HEK293T (cell line): ENCODE data around the gene SLC1A5.

ENCODE experiments used
- CTCF ChIA-PET: fragments of 350-600 bp; formaldehyde crosslinking; extraction: SDS; loops from one replicate; lab custom pipeline; 2021; ENCODE audit warnings: antibody characterized with exemption, inconsistent platforms; lab: Yijun Ruan, JAX
- POLR2A ChIA-PET: fragments of 350-600 bp; formaldehyde crosslinking; extraction: SDS; loops from one replicate; lab custom pipeline; 2020; ENCODE audit warnings: antibody characterized with exemption, inconsistent platforms; lab: Yijun Ruan, JAX
- DNase-seq: peaks from one replicate; pipeline ENCODE4 v3.0.0; 2012; ENCODE audit warnings: mixed read lengths; ENCODE audit errors: extremely low spot score
- ARNT ChIP-seq: fragments of 450-650 bp; IDR thresholded peaks from 2 replicates; pipeline ENCODE4 v1.6.1; 2017; ENCODE audit warnings: mild to moderate bottlenecking
- BHLHE40 ChIP-seq: fragments of 450-650 bp; IDR thresholded peaks from 2 replicates; pipeline ENCODE4 v1.6.1; 2016; ENCODE audit warnings: mild to moderate bottlenecking, moderate library complexity, borderline replicate concordance
- CTBP1 ChIP-seq: fragments of 450-650 bp; IDR thresholded peaks from 2 replicates; pipeline ENCODE4 v1.6.1; 2016; ENCODE audit warnings: borderline replicate concordance
- ELF4 ChIP-seq: fragments of 450-650 bp; IDR thresholded peaks from 2 replicates; pipeline ENCODE4 v1.6.1; 2017; ENCODE audit warnings: antibody characterized with exemption
- FOXA1 ChIP-seq: fragments of 450-650 bp; IDR thresholded peaks from 2 replicates; pipeline ENCODE4 v1.6.1; 2016; ENCODE audit warnings: mild to moderate bottlenecking
- FOXK2 ChIP-seq: fragments of 450-650 bp; IDR thresholded peaks from 2 replicates; pipeline ENCODE4 v1.6.1; 2016; ENCODE audit warnings: mild to moderate bottlenecking
- FOXM1 ChIP-seq: fragments of 450-650 bp; IDR thresholded peaks from 2 replicates; pipeline ENCODE4 v1.6.1; 2017; ENCODE audit warnings: mild to moderate bottlenecking, borderline replicate concordance
- HDGF ChIP-seq: fragments of 450-650 bp; IDR thresholded peaks from 2 replicates; pipeline ENCODE4 v1.6.1; 2017; ENCODE audit warnings: antibody characterized with exemption, borderline replicate concordance
- L3MBTL2 ChIP-seq: fragments of 450-650 bp; conservative IDR thresholded peaks from 2 replicates; pipeline ENCODE4 v1.6.1; 2016; ENCODE audit warnings: mild to moderate bottlenecking
- LEF1 ChIP-seq: fragments of 450-650 bp; IDR thresholded peaks from 2 replicates; pipeline ENCODE4 v1.6.1; 2017; ENCODE audit warnings: mild to moderate bottlenecking, borderline replicate concordance
- NFRKB ChIP-seq: fragments of 450-650 bp; IDR thresholded peaks from 2 replicates; pipeline ENCODE4 v1.6.1; 2016; ENCODE audit warnings: mild to moderate bottlenecking, moderate library complexity
- SP1 ChIP-seq: fragments of 450-650 bp; IDR thresholded peaks from 2 replicates; pipeline ENCODE4 v1.6.1; 2017
- SUZ12 ChIP-seq: fragments of 450-650 bp; IDR thresholded peaks from 2 replicates; pipeline ENCODE4 v1.6.1; 2016; ENCODE audit warnings: mild to moderate bottlenecking
- TARDBP ChIP-seq: fragments of 450-650 bp; IDR thresholded peaks from 2 replicates; pipeline ENCODE4 v1.6.1; 2016
- ZNF384 ChIP-seq: fragments of 450-650 bp; IDR thresholded peaks from 2 replicates; pipeline ENCODE4 v1.6.1; 2016
- TF ChIP-seq, protein P1 (sequence below): fragments of 450-650 bp; IDR thresholded peaks from 2 replicates; pipeline ENCODE4 v1.6.1; 2016

The SLC1A5 gene

DNA sequence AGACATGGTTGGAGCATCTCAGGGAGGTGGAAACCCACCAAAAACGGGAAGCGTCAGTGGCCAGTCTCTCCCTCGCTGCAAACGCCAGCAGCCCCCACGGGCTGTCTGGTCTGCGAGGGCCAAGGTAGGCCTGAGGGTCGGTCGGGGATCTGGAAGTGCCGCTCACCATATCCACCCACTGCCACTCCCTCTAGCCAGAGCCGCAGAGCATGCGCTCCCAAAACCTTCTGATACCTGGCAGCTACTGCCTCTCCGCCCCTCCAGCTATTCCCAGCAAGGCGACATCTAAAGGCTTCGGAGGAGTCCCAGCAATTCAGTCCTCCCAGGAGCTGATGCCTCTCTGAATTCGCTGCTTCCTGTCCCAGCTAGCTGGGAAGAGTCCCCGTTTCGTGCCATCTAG, 46.9 kb downstream of the SLC1A5 start:
- DNase-seq: no peak
- ChIA-PET CTCF (interaction anchor here (0.7 to 2.9 kb wide), 2 partner anchors 12 to 13 kb away, joined by 3 to 9 read pairs; no protein-coding TSS in a partner anchor), POLR2A (interaction anchor here (1.2 to 1.4 kb wide), 2 partner anchors 47 to 141 kb away, joined by 3 to 4 read pairs; partner anchors contain the start of gene SLC1A5)
- TF ChIP-seq SUZ12 (no peak), ARNT (no peak), L3MBTL2 (no peak), LEF1 (no peak), CTBP1 (no peak), ELF4 (no peak), ZNF384 (no peak), FOXK2 (no peak), TARDBP (no peak), BHLHE40 (no peak), HDGF (no peak), FOXA1 (no peak)
- TF ChIP-seq, protein P1, sequence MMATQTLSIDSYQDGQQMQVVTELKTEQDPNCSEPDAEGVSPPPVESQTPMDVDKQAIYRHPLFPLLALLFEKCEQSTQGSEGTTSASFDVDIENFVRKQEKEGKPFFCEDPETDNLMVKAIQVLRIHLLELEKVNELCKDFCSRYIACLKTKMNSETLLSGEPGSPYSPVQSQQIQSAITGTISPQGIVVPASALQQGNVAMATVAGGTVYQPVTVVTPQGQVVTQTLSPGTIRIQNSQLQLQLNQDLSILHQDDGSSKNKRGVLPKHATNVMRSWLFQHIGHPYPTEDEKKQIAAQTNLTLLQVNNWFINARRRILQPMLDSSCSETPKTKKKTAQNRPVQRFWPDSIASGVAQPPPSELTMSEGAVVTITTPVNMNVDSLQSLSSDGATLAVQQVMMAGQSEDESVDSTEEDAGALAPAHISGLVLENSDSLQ: no peak

DNA sequence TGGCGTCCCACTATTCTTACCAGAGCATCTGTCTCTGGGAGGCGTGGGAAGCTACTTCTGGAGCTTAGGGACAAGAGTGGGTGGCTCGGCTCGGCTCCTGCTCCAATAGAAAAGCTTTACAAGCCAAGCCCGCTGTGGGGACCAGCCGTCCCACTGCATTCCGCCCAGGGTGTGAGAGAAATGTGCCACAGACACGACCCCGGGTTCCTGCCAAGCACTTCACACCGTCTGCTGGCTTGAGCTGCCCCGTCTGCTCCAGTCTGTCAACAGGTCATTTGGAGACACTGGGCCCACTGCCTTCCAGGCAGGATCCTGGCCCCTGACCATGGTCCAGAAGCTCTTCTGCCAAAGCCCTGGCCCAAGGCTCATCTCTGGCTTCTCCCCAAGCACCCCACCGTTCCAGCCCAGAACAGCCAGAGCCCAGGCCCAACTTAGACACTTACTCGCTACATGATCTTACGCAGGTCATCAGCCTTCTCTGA, 49.1 kb downstream of the SLC1A5 start:
- POLR2A ChIA-PET: no interaction called here
- no peak for DNase-seq
- CTCF ChIA-PET: interaction anchor here (0.5 to 1.2 kb wide), 2 partner anchors 11 to 35 kb away, joined by 3 to 4 read pairs; no protein-coding TSS in a partner anchor
- TF ChIP-seq CTBP1 (no peak), SP1 (no peak)

DNA sequence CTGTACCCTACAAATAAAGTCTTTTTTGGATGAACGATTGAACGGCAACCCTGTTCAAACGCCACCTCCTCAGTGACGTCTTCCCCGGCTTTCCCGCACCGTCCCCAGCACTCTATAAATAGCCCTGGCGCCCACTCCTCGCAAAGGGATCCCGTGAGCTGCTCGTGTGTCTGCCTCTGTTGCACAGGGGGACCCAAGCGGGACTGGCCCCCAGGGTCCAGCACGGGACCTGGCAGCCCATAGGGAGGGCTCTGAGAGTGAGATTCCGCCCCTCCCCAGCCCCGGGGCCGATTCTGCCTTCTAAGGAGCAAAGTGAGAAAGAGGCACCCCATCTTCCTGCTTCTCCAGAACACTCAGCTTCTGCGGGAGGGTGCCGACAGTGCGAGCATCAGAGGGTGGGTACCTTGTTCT, 50.6 kb downstream of the SLC1A5 start:
- no peak for DNase-seq
- POLR2A ChIA-PET: interaction anchor here (1.1 kb wide), 1 partner anchor 137 kb away, joined by 3 read pairs; the partner anchor contains the start of gene CALM3
- CTCF ChIA-PET: interaction anchor here (1.2 kb wide), 1 partner anchor 9 kb away, joined by 4 read pairs; no protein-coding TSS in a partner anchor
- TF ChIP-seq SP1 (no peak), ELF4 (no peak), HDGF (no peak), ARNT (no peak), FOXK2 (no peak), CTBP1 (no peak), BHLHE40 (no peak), TARDBP (no peak), LEF1 (no peak), L3MBTL2 (no peak), NFRKB (no peak), ZNF384 (no peak), FOXA1 (no peak), FOXM1 (no peak), SUZ12 (no peak)
- TF ChIP-seq, protein P1: no peak

DNA sequence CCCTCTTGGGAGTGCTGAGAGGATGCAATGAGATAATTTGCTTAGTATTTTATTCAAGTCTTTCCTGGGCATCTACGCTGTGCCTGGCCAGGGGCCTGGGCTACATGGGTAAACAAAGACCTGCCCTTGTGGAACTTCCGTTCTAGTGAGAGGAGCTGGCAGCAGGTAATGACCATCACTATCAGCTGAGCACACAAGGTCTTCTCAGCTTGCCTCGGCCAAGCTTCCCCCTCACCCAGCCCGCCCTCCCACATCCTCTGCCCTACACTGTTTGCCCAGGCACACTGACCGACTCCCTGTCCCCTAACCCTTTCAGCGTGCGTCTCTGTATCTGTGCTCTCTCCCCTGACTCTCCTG, 51.1 kb downstream of the SLC1A5 start:
- TF ChIP-seq SP1 (no peak), FOXA1 (no peak), FOXK2 (no peak), FOXM1 (no peak), ELF4 (no peak), TARDBP (no peak), NFRKB (no peak), CTBP1 (no peak), L3MBTL2 (no peak)
- TF ChIP-seq, protein P1: no peak
- ChIA-PET POLR2A (interaction anchor here (1.1 kb wide), 1 partner anchor 136 kb away, joined by 3 read pairs; the partner anchor contains the start of gene CALM3), CTCF (interaction anchor here (1.2 kb wide), 1 partner anchor 8 kb away, joined by 4 read pairs; no protein-coding TSS in a partner anchor)
- DNase-seq: no peak

DNA sequence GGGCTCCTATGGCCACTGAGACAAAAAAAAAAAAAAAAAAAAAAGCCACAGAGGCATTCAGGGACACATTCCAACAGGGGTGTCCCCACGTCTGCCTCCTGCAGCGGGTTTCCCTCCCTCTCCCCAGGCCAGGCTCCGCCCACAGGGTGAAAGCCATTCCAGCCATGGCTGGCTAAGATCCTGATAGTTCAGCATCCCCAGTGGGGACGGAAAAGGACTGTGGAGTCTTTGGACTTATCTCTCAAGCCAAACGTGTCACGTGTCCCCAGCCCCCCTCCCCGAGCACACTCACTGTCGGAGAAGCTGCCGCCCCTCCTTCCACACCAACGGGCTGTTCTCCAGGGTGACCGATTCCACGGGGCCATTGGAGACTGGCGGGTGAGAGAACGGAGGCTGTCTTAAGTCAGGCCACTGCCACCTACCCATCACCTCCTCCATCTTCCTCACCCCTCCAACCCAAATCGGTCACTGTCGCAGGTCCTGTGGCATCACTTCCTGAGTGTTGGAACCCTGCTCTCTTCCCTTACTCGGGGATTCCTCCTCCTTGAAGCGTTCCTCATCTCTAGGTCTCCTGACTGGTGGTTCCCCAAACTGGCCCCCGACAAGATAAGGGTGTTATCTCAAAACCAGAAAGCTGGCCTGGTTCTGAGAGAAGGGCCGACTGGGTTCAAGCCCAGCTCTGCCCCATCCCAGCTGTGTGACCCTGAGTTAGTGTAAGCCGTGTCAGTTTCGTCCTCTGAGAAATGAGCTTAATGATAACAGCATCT, 51.7 kb downstream of the SLC1A5 start:
- POLR2A ChIA-PET: no interaction called here
- TF ChIP-seq FOXA1 (no peak), TARDBP (no peak), SUZ12 (no peak), NFRKB (no peak), L3MBTL2 (no peak), ARNT (no peak), FOXM1 (no peak), FOXK2 (no peak), BHLHE40 (no peak), ELF4 (no peak), CTBP1 (no peak), HDGF (no peak), ZNF384 (no peak), LEF1 (no peak), SP1 (no peak)
- TF ChIP-seq, protein P1: no peak
- no peak for DNase-seq
- CTCF ChIA-PET: interaction anchor here (1.2 kb wide), 1 partner anchor 8 kb away, joined by 4 read pairs; no protein-coding TSS in a partner anchor
